Nephron progenitor cell (in vitro differentiated cells): ENCODE measurements around the gene EXOC6B.

ENCODE experiments used
- DNase-seq: peaks from one replicate; pipeline ENCODE4 v3.0.0; 2021
- H3K27ac Mint-ChIP-seq: 2 replicates; pipeline ENCODE4 v1.8.0; 2021; ENCODE audit warnings: mild to moderate bottlenecking, moderate library complexity, mixed read lengths
- H3K27me3 Mint-ChIP-seq: 2 replicates; pipeline ENCODE4 v1.8.0; 2021; ENCODE audit warnings: mild to moderate bottlenecking, low read depth, mixed read lengths; ENCODE audit not compliant: poor library complexity
- H3K36me3 Mint-ChIP-seq: 2 replicates; pipeline ENCODE4 v1.8.0; 2021; ENCODE audit warnings: low read depth, mixed read lengths
- H3K4me1 Mint-ChIP-seq: 2 replicates; pipeline ENCODE4 v1.8.0; 2021; ENCODE audit warnings: mixed read lengths
- H3K4me3 Mint-ChIP-seq: 2 replicates; pipeline ENCODE4 v1.8.0; 2021; ENCODE audit warnings: mild to moderate bottlenecking, moderate library complexity, mixed read lengths
- H3K9me3 Mint-ChIP-seq: 2 replicates; pipeline ENCODE4 v1.8.0; 2021; ENCODE audit warnings: mild to moderate bottlenecking, moderate library complexity, mixed read lengths
- CTCF ChIP-seq: fragments of 200-600 bp; sonication (generic); IDR thresholded peaks from 2 replicates; pipeline ENCODE4 v1.5.0; 2021; ENCODE audit warnings: antibody characterized with exemption

The EXOC6B gene

GRCh38 chr2:72548081-72548764 is 277.6 kb downstream of the EXOC6B start:
- no peak for DNase-seq
- TF ChIP-seq CTCF, result no peak
- Mint-ChIP-seq H3K27me3 (no peaks in the 10 kb centered on the region), H3K36me3 (no peaks in the 10 kb centered on the region), H3K4me1 (peaks cover 22% of the 10 kb centered on the region), H3K27ac (peak overlapping the region; percentile 53), H3K9me3 (no peaks in the 10 kb centered on the region), H3K4me3 (no peak overlapping the region)

- Mint-ChIP-seq H3K27me3 (no peaks in the 10 kb centered on the region), H3K4me3 (no peak overlapping the region), H3K27ac (no peak overlapping the region), H3K9me3 (peaks cover 5% of the 10 kb centered on the region), H3K4me1 (peaks cover 22% of the 10 kb centered on the region), H3K36me3 (peaks cover 7% of the 10 kb centered on the region)
- no peak for DNase-seq
- TF ChIP-seq CTCF, result no peak
Observed at GRCh38 chr2:72545790-72546189, 280.0 kb downstream of the EXOC6B start.

GRCh38 chr2:72544554-72544953 is 281.3 kb downstream of the EXOC6B start:
- H3K27me3 Mint-ChIP-seq, result no peaks in the 10 kb centered on the region

GRCh38 chr2:72543497-72544216 is 282.2 kb downstream of the EXOC6B start:
- H3K36me3 Mint-ChIP-seq, result peaks cover 11% of the 10 kb centered on the region
- no peaks in the 10 kb centered on the region for H3K27me3 Mint-ChIP-seq
- no peak for TF ChIP-seq CTCF
- no peak for DNase-seq
- H3K4me1 Mint-ChIP-seq, result peaks cover 30% of the 10 kb centered on the region
- H3K4me3 Mint-ChIP-seq, result no peak overlapping the region
- H3K9me3 Mint-ChIP-seq, result peaks cover 5% of the 10 kb centered on the region
- no peak overlapping the region for H3K27ac Mint-ChIP-seq

More at GRCh38 chr2:72544554-72544953, 281.3 kb downstream of the EXOC6B start:
- Mint-ChIP-seq H3K4me1 (peaks cover 22% of the 10 kb centered on the region), H3K9me3 (peaks cover 5% of the 10 kb centered on the region), H3K36me3 (peaks cover 11% of the 10 kb centered on the region), H3K27ac (no peak overlapping the region), H3K4me3 (no peak overlapping the region)
- DNase-seq, result no peak
- TF ChIP-seq CTCF, result no peak

GRCh38 chr2:72539071-72539552 is 286.7 kb downstream of the EXOC6B start:
- Mint-ChIP-seq H3K27ac (no peak overlapping the region), H3K27me3 (no peaks in the 10 kb centered on the region), H3K4me1 (peaks cover 8% of the 10 kb centered on the region), H3K36me3 (peaks cover 11% of the 10 kb centered on the region), H3K4me3 (no peak overlapping the region), H3K9me3 (peaks cover 5% of the 10 kb centered on the region)
- no peak for DNase-seq
- TF ChIP-seq CTCF, result no peak
